Measurements from ENCODE around the gene ESF1.

DNA sequence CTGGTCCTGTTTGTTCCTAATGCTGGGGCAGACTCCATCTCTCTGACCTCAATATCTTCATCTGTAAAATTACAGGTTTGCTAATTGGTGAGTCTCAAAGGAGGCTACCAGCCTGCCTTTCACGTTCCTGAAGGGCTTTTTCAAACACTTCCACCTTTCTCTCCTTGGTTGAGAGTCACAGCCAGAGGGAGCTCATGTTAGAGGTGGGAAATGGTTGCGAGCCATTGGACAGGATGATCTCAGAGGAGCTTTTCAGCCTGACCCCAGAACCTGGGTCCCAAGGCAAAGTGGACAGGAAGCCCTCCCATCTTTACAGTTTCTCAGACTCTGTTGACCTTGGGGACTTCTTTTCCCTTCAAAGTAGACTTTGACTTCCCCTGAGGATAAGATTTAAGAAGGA, 37.7 kb upstream of the ESF1 start:
- TF ChIP-seq, protein P1, sequence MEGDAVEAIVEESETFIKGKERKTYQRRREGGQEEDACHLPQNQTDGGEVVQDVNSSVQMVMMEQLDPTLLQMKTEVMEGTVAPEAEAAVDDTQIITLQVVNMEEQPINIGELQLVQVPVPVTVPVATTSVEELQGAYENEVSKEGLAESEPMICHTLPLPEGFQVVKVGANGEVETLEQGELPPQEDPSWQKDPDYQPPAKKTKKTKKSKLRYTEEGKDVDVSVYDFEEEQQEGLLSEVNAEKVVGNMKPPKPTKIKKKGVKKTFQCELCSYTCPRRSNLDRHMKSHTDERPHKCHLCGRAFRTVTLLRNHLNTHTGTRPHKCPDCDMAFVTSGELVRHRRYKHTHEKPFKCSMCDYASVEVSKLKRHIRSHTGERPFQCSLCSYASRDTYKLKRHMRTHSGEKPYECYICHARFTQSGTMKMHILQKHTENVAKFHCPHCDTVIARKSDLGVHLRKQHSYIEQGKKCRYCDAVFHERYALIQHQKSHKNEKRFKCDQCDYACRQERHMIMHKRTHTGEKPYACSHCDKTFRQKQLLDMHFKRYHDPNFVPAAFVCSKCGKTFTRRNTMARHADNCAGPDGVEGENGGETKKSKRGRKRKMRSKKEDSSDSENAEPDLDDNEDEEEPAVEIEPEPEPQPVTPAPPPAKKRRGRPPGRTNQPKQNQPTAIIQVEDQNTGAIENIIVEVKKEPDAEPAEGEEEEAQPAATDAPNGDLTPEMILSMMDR (IDR thresholded peaks at IDR 0.05), result no peak
- TF ChIP-seq POLR2A (IDR thresholded peaks at IDR 0.05), result no peak
- TF ChIP-seq EP300 (IDR thresholded peaks at IDR 0.05), result no peak
- no peak for TF ChIP-seq POLR2AphosphoS5 (IDR thresholded peaks at IDR 0.05)

All from stomach (tissue), 4 donors.